HepG2 (cell line): ENCODE data around the gene CMTR2. TPM values are rescaled to one million over a fixed set of nuclear protein-coding genes. Genes with fewer than 3 reads are reported as not detected.

Experiments
- ATAC-seq: fragments of 200-7000 bp; cut with Tn5 transposase; 3 replicates; pipeline ENCODE4 v1.9.1; 2020; ENCODE audit warnings: mild to moderate bottlenecking, moderate library complexity
- BruUV-seq: library from RNA; stranded (reverse); fragments of 400-500 nt; replicated peaks from 2 replicates; lab custom pipeline; 2021; lab: Mats Ljungman, UMichigan
- CTCF ChIA-PET: fragments of 300-600 bp; formaldehyde crosslinking; extraction: SDS; loops from one replicate; lab custom pipeline; 2021; ENCODE audit warnings: low total read pairs, inconsistent platforms, low intra/inter-chr PET ratio; lab: Yijun Ruan, JAX
- POLR2A ChIA-PET: fragments of 350-600 bp; sonication (Branson Sonifier 250); formaldehyde crosslinking; loops from one replicate; lab custom pipeline; 2020; ENCODE audit warnings: antibody characterized with exemption, inconsistent platforms; lab: Yijun Ruan, JAX
- DNase-seq: peaks from one replicate; pipeline ENCODE4 v3.0.0-alpha.2; 2015; ENCODE audit warnings: low spot score
- FAIRE-seq: peaks from 3 replicates; lab custom pipeline; 2011; peaks lifted over from hg19 to GRCh38; lab: Jason Lieb, UNC
- H2AFZ ChIP-seq: one replicate; pipeline ENCODE4 v1.6.1; 2011; ENCODE audit warnings: low read length, inconsistent platforms
- H3K27ac ChIP-seq: fragments of 300-600 bp; 3 replicates; pipeline ENCODE4 v1.8.0; 2011; ENCODE audit warnings: mixed run types, mild to moderate bottlenecking, mixed read lengths, low read length, inconsistent platforms; ENCODE audit not compliant: insufficient read depth; ENCODE audit errors: extremely low read length
- H3K27me3 ChIP-seq, 2 experiments: fragments of 200-600 bp in 1 of 2; 2 replicates in 1 of 2; 3 replicates in 1 of 2; pipeline versions ENCODE4 v1.6.0 to v1.8.0; 2011; ENCODE audit warnings: low read length in 2 of 2, mild to moderate bottlenecking in 2 of 2, moderate library complexity in 2 of 2, inconsistent platforms in 1 of 2; ENCODE audit not compliant: insufficient read depth in 2 of 2, control insufficient read depth in 1 of 2
- H3K36me3 ChIP-seq, 2 experiments: fragments of 200-600 bp in 1 of 2; replicated peaks in 1 of 2; 2 replicates in 1 of 2; 3 replicates in 1 of 2; pipeline versions ENCODE4 v1.5.1 to v1.8.0; 2011; ENCODE audit warnings: low read length in 2 of 2, inconsistent platforms in 1 of 2; ENCODE audit not compliant: insufficient read depth in 2 of 2, control insufficient read depth in 1 of 2
- H3K4me1 ChIP-seq: 2 replicates; pipeline ENCODE4 v1.5.1; 2012; ENCODE audit warnings: low read length, inconsistent platforms; ENCODE audit not compliant: insufficient read depth
- H3K4me2 ChIP-seq: 2 replicates; pipeline ENCODE4 v1.6.0; 2011; ENCODE audit warnings: low read depth, low read length, inconsistent platforms
- H3K4me3 ChIP-seq, 3 experiments: fragments of 200-600 bp in 1 of 3; sonication (generic), shearing (Covaris generic) in 1 of 3; replicated peaks in 1 of 3; 2 replicates each; pipeline ENCODE4 v1.5.1; 2011 to 2016; ENCODE audit warnings: low read length in 3 of 3, inconsistent platforms in 2 of 3, low read depth in 2 of 3, mild to moderate bottlenecking in 2 of 3, control low read depth in 1 of 3, mixed read lengths in 1 of 3; ENCODE audit not compliant: insufficient read depth in 1 of 3
- H3K79me2 ChIP-seq: one replicate; pipeline ENCODE4 v1.6.1; 2011; ENCODE audit warnings: low read length, inconsistent platforms; ENCODE audit not compliant: insufficient read depth
- H3K9ac ChIP-seq: 2 replicates; pipeline ENCODE4 v1.6.0; 2011; ENCODE audit warnings: mild to moderate bottlenecking, low read depth, low read length, inconsistent platforms; ENCODE audit not compliant: insufficient read depth
- H3K9me3 ChIP-seq: 2 replicates; pipeline ENCODE4 v1.5.1; 2012; ENCODE audit warnings: mild to moderate bottlenecking, low read length
- H4K20me1 ChIP-seq: 2 replicates; pipeline ENCODE4 v1.6.0; 2011; ENCODE audit warnings: inconsistent platforms, mild to moderate bottlenecking, low read length, moderate library complexity; ENCODE audit not compliant: insufficient read depth
- CEBPB ChIP-seq: IDR thresholded peaks from 2 replicates; pipeline ENCODE4 v1.6.1; 2011; ENCODE audit warnings: low read depth, low read length, improper control_type of control experiment, borderline replicate concordance
- CEBPG ChIP-seq: IDR thresholded peaks from 2 replicates; pipeline ENCODE4 v1.6.1; 2016
- CREM ChIP-seq, 2 experiments: sonication (generic) in 1 of 2; formaldehyde crosslinking in 1 of 2; IDR thresholded peaks; 2 replicates each; pipeline versions ENCODE4 v1.4.0 to v1.6.1; 2016 to 2020; ENCODE audit warnings: antibody characterized with exemption in 1 of 2, mild to moderate bottlenecking in 1 of 2, missing genetic modification reagents in 1 of 2
- EZH2 ChIP-seq: conservative IDR thresholded peaks from 2 replicates; pipeline ENCODE4 v1.6.1; 2012; ENCODE audit warnings: mild to moderate bottlenecking, low read depth, low read length, moderate library complexity
- KDM1A ChIP-seq: IDR thresholded peaks from 2 replicates; pipeline ENCODE4 v1.6.1; 2016; ENCODE audit warnings: missing compliant biosample characterization
- POLR2A ChIP-seq, 2 experiments: IDR thresholded peaks; 2 replicates each; pipeline ENCODE4 v1.6.1; 2011; ENCODE audit warnings: low read depth in 2 of 2, low read length in 2 of 2, mild to moderate bottlenecking in 1 of 2, moderate library complexity in 1 of 2; ENCODE audit not compliant: insufficient read depth in 1 of 2
- ZKSCAN1 ChIP-seq: fragments of 150-350 bp; IDR thresholded peaks from 2 replicates; pipeline ENCODE4 v1.6.1; 2014; ENCODE audit warnings: low read length
- ZNF335 ChIP-seq: sonication (generic); formaldehyde crosslinking; IDR thresholded peaks from 2 replicates; pipeline ENCODE4 v1.4.0; 2020; ENCODE audit warnings: missing genetic modification reagents
- ZNF367 ChIP-seq: sonication (generic); formaldehyde crosslinking; IDR thresholded peaks from 2 replicates; pipeline ENCODE4 v1.4.0; 2020; ENCODE audit warnings: missing genetic modification reagents, borderline replicate concordance
- ZNF782 ChIP-seq: sonication (generic); formaldehyde crosslinking; IDR thresholded peaks from 2 replicates; pipeline ENCODE4 v1.4.0; 2020; ENCODE audit warnings: missing genetic modification reagents, mild to moderate bottlenecking, borderline replicate concordance
- WGBS: methylation state at CpG from one replicate; pipeline ENCODE4 v1.1.6; 2017; ENCODE audit warnings: low lambda C conversion rate; 5-methylcytosine and 5-hydroxymethylcytosine counted together
- in situ Hi-C: cut with HindIII; loops from 2 replicates; pipeline ENCODE4 v1.10.0; 2017; ENCODE audit warnings: low pct_unique_long_range_greater_than_20kb; ENCODE audit not compliant: extremely low pct_ligation_motif_present
- intact Hi-C: fragments of 100-400 bp; cut with micrococcal nuclease; formaldehyde crosslinking; loops from one replicate; pipeline ENCODE4 v1.10.0; 2022; ENCODE audit not compliant: unreplicated experiment
- polyA plus RNA-seq, 8 experiments: library from polyadenylated mRNA; depleted of rRNA in 3 of 8; stranded (reverse) in 7 of 8; unstranded in 1 of 8; fragments of >200 nt; fragmentation: Illumina TruSeq in 4 of 8; extraction: Trizol in 4 of 8; gene quantifications; 2 replicates each; pipeline versions ENCODE4 v1.2.1 to v1.2.3, GENCODE V29; 2011 to 2016; ENCODE audit warnings: low read depth in 4 of 8, missing spikeins in 1 of 8, mixed read lengths in 1 of 8; ENCODE audit not compliant: insufficient read depth in 1 of 8
- total RNA-seq, 5 experiments: library from RNA; depleted of rRNA; stranded (reverse); fragments of >200 nt; fragmentation: Illumina TruSeq; extraction: Trizol; gene quantifications; 2 replicates each; pipeline ENCODE4 v1.2.3, GENCODE V29; 2016; ENCODE audit warnings: low read depth in 1 of 5
- TF ChIP-seq, protein P1 (sequence below): sonication (generic); formaldehyde crosslinking; IDR thresholded peaks from 2 replicates; pipeline ENCODE4 v1.4.0; 2020; ENCODE audit warnings: low read depth, mild to moderate bottlenecking, missing genetic modification reagents
- TF ChIP-seq, protein P2 (sequence below): sonication (generic); formaldehyde crosslinking; IDR thresholded peaks from 2 replicates; pipeline ENCODE4 v1.4.0; 2020; ENCODE audit warnings: low read depth, mild to moderate bottlenecking, missing genetic modification reagents
- TF ChIP-seq, protein P3 (sequence below): sonication (generic); formaldehyde crosslinking; IDR thresholded peaks from 2 replicates; pipeline ENCODE4 v1.5.0; 2020; ENCODE audit warnings: mild to moderate bottlenecking, missing genetic modification reagents, moderate library complexity
- TF ChIP-seq, protein P4 (sequence below): sonication (generic); formaldehyde crosslinking; IDR thresholded peaks from 2 replicates; pipeline ENCODE4 v1.5.0; 2020; ENCODE audit warnings: missing genetic modification reagents
- TF ChIP-seq, protein P5 (sequence below): sonication (generic); formaldehyde crosslinking; IDR thresholded peaks from 2 replicates; pipeline ENCODE4 v1.8.1; 2022; ENCODE audit warnings: mild to moderate bottlenecking, missing genetic modification reagents

The CMTR2 gene
- total and polyA plus RNA-seq, 2 of the 13 experiments (the other 11 are each of a cell fraction or from before 2014, with no cell fraction given) = 15.0 to 19.9 TPM

DNA sequence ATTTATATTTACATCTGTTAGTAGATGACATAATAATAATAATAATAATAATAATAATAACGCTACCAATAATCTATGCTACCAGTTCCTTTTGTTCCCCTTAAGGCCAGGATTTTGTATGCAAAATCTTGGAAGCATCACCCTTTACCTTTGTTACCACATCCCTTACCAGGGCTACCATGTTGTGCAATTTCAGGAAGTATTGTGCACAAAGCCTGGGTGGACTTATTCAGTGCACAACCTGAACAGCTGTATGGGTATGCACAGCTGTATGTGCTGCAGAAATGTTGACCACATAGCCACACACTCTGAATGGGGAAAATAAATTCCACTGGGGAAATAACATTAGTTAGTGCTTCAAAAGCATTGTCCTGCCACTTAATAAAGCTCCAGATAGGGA, 49.4 kb upstream of the CMTR2 start:
- Histone ChIP-seq H3K4me1 (peaks cover 17% of the 10 kb centered on the region), H3K27ac (no peak overlapping the region), H3K79me2 (no peaks in the 10 kb centered on the region), H4K20me1 (no peaks in the 10 kb centered on the region), H3K27me3 (peaks cover 0 to 25% of the 10 kb centered on the region in 2 experiments; a peak in 2 of 5 replicates), H3K36me3 (no peaks in the 10 kb centered on the region), H3K9ac (no peak overlapping the region), H3K4me2 (no peak overlapping the region), H3K9me3 (no peaks in the 10 kb centered on the region), H3K4me3 (no peak overlapping the region), H2AFZ (no peak overlapping the region)
- FAIRE-seq (no peak), DNase-seq (no peak), ATAC-seq (no peak)
- intact Hi-C loops (no loop called here), in situ Hi-C loops (no loop called here)
- ChIA-PET CTCF (no interaction called here), POLR2A (no interaction called here)
- 4% methylated on average over 1 of the region's 1 CpG for WGBS
- no TSS peak for BruUV-seq
- TF ChIP-seq CEBPB (peak; percentile 81), ZNF782 (CRISPR knock-in tag) (no peak), KDM1A (CRISPR knock-in tag) (peak; percentile 51; the same call in 1 of the 2 replicates), ZKSCAN1 (0 out of 2 replicates have a peak, but pooled peaks have one; percentile 36), EZH2 (no peak), ZNF367 (CRISPR knock-in tag) (no peak), CEBPG (CRISPR knock-in tag) (peak; percentile 37), POLR2A (IDR thresholded peaks at IDR 0.05; ENCODE audit: insufficient read depth in 1 of 2, low read depth in 2 of 2, low read length in 2 of 2) (no peak), ZNF335 (no peak), CREM (IDR thresholded peaks at IDR 0.05) (no peak), CREM (CRISPR knock-in tag; IDR thresholded peaks at IDR 0.05) (no peak)
- TF ChIP-seq, protein P1, sequence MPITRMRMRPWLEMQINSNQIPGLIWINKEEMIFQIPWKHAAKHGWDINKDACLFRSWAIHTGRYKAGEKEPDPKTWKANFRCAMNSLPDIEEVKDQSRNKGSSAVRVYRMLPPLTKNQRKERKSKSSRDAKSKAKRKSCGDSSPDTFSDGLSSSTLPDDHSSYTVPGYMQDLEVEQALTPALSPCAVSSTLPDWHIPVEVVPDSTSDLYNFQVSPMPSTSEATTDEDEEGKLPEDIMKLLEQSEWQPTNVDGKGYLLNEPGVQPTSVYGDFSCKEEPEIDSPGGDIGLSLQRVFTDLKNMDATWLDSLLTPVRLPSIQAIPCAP (CRISPR knock-in tag) = no peak
- TF ChIP-seq, protein P2, sequence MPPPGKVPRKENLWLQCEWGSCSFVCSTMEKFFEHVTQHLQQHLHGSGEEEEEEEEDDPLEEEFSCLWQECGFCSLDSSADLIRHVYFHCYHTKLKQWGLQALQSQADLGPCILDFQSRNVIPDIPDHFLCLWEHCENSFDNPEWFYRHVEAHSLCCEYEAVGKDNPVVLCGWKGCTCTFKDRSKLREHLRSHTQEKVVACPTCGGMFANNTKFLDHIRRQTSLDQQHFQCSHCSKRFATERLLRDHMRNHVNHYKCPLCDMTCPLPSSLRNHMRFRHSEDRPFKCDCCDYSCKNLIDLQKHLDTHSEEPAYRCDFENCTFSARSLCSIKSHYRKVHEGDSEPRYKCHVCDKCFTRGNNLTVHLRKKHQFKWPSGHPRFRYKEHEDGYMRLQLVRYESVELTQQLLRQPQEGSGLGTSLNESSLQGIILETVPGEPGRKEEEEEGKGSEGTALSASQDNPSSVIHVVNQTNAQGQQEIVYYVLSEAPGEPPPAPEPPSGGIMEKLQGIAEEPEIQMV (CRISPR knock-in tag) = no peak
- TF ChIP-seq, protein P3, sequence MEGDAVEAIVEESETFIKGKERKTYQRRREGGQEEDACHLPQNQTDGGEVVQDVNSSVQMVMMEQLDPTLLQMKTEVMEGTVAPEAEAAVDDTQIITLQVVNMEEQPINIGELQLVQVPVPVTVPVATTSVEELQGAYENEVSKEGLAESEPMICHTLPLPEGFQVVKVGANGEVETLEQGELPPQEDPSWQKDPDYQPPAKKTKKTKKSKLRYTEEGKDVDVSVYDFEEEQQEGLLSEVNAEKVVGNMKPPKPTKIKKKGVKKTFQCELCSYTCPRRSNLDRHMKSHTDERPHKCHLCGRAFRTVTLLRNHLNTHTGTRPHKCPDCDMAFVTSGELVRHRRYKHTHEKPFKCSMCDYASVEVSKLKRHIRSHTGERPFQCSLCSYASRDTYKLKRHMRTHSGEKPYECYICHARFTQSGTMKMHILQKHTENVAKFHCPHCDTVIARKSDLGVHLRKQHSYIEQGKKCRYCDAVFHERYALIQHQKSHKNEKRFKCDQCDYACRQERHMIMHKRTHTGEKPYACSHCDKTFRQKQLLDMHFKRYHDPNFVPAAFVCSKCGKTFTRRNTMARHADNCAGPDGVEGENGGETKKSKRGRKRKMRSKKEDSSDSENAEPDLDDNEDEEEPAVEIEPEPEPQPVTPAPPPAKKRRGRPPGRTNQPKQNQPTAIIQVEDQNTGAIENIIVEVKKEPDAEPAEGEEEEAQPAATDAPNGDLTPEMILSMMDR (CRISPR knock-in tag) = no peak
- TF ChIP-seq, protein P4, sequence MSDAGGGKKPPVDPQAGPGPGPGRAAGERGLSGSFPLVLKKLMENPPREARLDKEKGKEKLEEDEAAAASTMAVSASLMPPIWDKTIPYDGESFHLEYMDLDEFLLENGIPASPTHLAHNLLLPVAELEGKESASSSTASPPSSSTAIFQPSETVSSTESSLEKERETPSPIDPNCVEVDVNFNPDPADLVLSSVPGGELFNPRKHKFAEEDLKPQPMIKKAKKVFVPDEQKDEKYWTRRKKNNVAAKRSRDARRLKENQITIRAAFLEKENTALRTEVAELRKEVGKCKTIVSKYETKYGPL (CRISPR knock-in tag) = no peak
- TF ChIP-seq, protein P5, sequence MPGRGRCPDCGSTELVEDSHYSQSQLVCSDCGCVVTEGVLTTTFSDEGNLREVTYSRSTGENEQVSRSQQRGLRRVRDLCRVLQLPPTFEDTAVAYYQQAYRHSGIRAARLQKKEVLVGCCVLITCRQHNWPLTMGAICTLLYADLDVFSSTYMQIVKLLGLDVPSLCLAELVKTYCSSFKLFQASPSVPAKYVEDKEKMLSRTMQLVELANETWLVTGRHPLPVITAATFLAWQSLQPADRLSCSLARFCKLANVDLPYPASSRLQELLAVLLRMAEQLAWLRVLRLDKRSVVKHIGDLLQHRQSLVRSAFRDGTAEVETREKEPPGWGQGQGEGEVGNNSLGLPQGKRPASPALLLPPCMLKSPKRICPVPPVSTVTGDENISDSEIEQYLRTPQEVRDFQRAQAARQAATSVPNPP (CRISPR knock-in tag) = no peak
